ENCODE results near the gene PZP.

- TF ChIP-seq CTCF (optimal IDR thresholded peaks at IDR 0.05 in 1 of 3, IDR thresholded peaks at IDR 0.05 in 1 of 3, conservative IDR thresholded peaks at IDR 0.05 in 1 of 3; ENCODE audit: extremely low read depth in 1 of 3, insufficient read depth in 2 of 3, low read length in 3 of 3), result no peak
- no peak for TF ChIP-seq EZH2 (IDR thresholded peaks at IDR 0.05; ENCODE audit: low read length)
Measured at GRCh38 chr12:9221483-9221882, 13.3 kb upstream of the PZP start.
